Sigmoid colon (tissue), 7 donors: ENCODE results near the gene PHYHIPL. TPM values are rescaled to one million over a fixed set of nuclear protein-coding genes. Genes with fewer than 3 reads are reported as not detected.

Experiments
- DNase-seq: peaks from one replicate; pipeline ENCODE4 v3.0.0-alpha.2; 2019
- H3K27ac ChIP-seq, 4 donors: fragments of 200-600 bp; sonication (generic); one replicate each; pipeline ENCODE4 v1.5.1; 2016 to 2019; ENCODE audit warnings: mild to moderate bottlenecking in 1 of 4
- H3K27me3 ChIP-seq, 3 donors: fragments of 200-600 bp; sonication (generic); one replicate each; pipeline ENCODE4 v1.5.1; 2019; ENCODE audit warnings: mild to moderate bottlenecking in 1 of 3
- H3K36me3 ChIP-seq, 4 donors: fragments of 200-600 bp; sonication (generic); one replicate each; pipeline ENCODE4 v1.5.1; 2016 to 2019
- H3K4me1 ChIP-seq, 4 donors: fragments of 200-600 bp; sonication (generic); one replicate each; pipeline ENCODE4 v1.5.1; 2017 to 2019
- H3K4me3 ChIP-seq, 4 donors: fragments of 200-600 bp; sonication (generic); one replicate each; pipeline ENCODE4 v1.5.1; 2017 to 2019; ENCODE audit warnings: mild to moderate bottlenecking in 2 of 4, moderate library complexity in 1 of 4
- H3K9me3 ChIP-seq, 4 donors: fragments of 200-600 bp in 3 of 4; sonication (generic) in 3 of 4; one replicate each; pipeline versions ENCODE4 v1.5.1 to v1.6.1; 2013 to 2019
- EP300 ChIP-seq, 4 donors: sonication (generic); formaldehyde crosslinking; IDR thresholded peaks; one replicate each; pipeline ENCODE4 v1.6.1; 2017; ENCODE audit warnings: antibody characterized with exemption in 4 of 4
- POLR2A ChIP-seq, 2 donors: fragments of 450-650 bp; IDR thresholded peaks; one replicate each; pipeline ENCODE4 v1.6.1; 2016; ENCODE audit warnings: antibody characterized with exemption in 2 of 2, mild to moderate bottlenecking in 2 of 2, moderate library complexity in 2 of 2
- POLR2AphosphoS5 ChIP-seq, 4 donors: sonication (generic); formaldehyde crosslinking; IDR thresholded peaks; one replicate each; pipeline ENCODE4 v1.6.1; 2017; ENCODE audit warnings: antibody characterized with exemption in 4 of 4
- WGBS, 2 donors: extraction: QIAGEN DNeasy Blood & Tissue Kit; methylation state at CpG; one replicate each; pipeline ENCODE4 v1.1.7; 2013; 5-methylcytosine and 5-hydroxymethylcytosine counted together
- intact Hi-C: fragments of 100-400 bp; cut with DNase I; formaldehyde crosslinking; loops from one replicate; pipeline ENCODE4 v1.15.1; 2023
- polyA plus RNA-seq, 3 donors: library from polyadenylated mRNA; stranded (reverse); fragments of 200-250 nt; gene quantifications; one replicate each; pipeline ENCODE4 v1.2.3, GENCODE V29; 2013
- total RNA-seq, 4 donors: library from RNA; depleted of rRNA; stranded (reverse); fragments of >200 nt; gene quantifications; one replicate each; pipeline ENCODE4 v1.1.0, GENCODE V29; 2016
- TF ChIP-seq, protein P1 (sequence below), 4 experiments: fragments of 450-650 bp in 3 of 4; fragments of 200-600 bp in 1 of 4; IDR thresholded peaks; one replicate each; pipeline ENCODE4 v1.5.1; 2016 to 2019; ENCODE audit warnings: antibody characterized with exemption in 4 of 4, mild to moderate bottlenecking in 3 of 4, moderate library complexity in 2 of 4
- donor health status: healthy with polysubstance abuse.
- donor health status: Bipolar disorder and iron deficiency.
- donor health status: healthy.

Gene PHYHIPL
- total and polyA plus RNA-seq, 7 donors = 0.55 to 2.5 (median 0.75) TPM; not detected in 1

DNA sequence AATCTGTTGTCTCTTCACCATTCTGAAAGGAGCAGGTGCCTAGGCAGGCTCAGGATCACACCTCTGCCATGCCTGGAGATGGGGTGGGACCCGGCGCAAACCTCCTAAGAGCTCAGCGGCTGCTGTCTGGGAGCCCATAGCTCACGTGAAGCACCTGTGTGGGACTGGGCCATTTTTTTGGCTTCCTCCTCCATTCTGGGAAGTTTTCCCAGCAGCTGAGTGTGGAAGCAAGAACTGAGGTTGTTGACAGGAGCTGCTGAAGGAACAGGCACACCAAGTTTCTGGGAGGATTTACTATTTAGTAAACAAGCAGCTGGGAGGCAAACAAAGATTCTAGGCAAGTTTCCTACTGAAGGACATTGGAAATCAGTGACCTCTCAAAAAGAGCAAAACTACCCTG lies 108.6 kb downstream of the PHYHIPL start:
- Histone ChIP-seq H3K4me1 (no peaks in the 10 kb centered on the region), H3K9me3 (no peaks in the 10 kb centered on the region), H3K27me3 (no peaks in the 10 kb centered on the region), H3K4me3 (no peak overlapping the region), H3K27ac (no peak overlapping the region), H3K36me3 (peaks cover 0 to 8% (median 0%) of the 10 kb centered on the region in 4 donors)
- intact Hi-C loops = no loop called here
- TF ChIP-seq, protein P1, sequence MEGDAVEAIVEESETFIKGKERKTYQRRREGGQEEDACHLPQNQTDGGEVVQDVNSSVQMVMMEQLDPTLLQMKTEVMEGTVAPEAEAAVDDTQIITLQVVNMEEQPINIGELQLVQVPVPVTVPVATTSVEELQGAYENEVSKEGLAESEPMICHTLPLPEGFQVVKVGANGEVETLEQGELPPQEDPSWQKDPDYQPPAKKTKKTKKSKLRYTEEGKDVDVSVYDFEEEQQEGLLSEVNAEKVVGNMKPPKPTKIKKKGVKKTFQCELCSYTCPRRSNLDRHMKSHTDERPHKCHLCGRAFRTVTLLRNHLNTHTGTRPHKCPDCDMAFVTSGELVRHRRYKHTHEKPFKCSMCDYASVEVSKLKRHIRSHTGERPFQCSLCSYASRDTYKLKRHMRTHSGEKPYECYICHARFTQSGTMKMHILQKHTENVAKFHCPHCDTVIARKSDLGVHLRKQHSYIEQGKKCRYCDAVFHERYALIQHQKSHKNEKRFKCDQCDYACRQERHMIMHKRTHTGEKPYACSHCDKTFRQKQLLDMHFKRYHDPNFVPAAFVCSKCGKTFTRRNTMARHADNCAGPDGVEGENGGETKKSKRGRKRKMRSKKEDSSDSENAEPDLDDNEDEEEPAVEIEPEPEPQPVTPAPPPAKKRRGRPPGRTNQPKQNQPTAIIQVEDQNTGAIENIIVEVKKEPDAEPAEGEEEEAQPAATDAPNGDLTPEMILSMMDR (IDR thresholded peaks at IDR 0.05) = no peak
- TF ChIP-seq EP300 (IDR thresholded peaks at IDR 0.05) = no peak
- TF ChIP-seq POLR2A (IDR thresholded peaks at IDR 0.05) = no peak
- TF ChIP-seq POLR2AphosphoS5 (IDR thresholded peaks at IDR 0.05) = no peak
- 90 to 92% methylated on average over 4 of the region's 4 CpGs for WGBS, 2 donors
- DNase-seq = no peak

DNA sequence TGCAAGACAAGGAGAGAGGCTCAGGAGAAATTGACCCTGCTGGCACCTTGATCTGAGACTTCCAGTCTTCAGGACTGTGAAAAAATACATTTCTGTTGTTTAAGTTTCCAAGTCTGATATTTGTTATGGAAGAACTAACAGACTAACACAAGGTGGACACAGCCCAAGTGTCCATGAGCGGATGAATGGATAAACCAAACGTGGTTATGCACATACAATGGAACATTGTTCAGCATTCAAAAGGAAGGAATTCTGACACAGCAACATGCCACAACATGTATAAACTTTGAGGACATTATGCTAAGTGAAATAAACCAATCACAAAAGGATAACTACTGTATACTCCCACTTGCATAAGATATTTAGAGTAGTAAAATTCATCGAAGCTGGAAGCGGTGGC lies 109.4 kb downstream of the PHYHIPL start:
- TF ChIP-seq POLR2AphosphoS5 (IDR thresholded peaks at IDR 0.05) = no peak
- no peak for TF ChIP-seq EP300 (IDR thresholded peaks at IDR 0.05)
- no peak for TF ChIP-seq POLR2A (IDR thresholded peaks at IDR 0.05)
- DNase-seq = no peak
- intact Hi-C loops = no loop called here
- no peaks in the 10 kb centered on the region for H3K9me3 ChIP-seq
- peaks cover 0 to 8% (median 0%) of the 10 kb centered on the region in 4 donors for H3K36me3 ChIP-seq
- no peaks in the 10 kb centered on the region for H3K4me1 ChIP-seq
- no peaks in the 10 kb centered on the region for H3K27me3 ChIP-seq
- 88 to 89% methylated on average over 4 of the region's 4 CpGs for WGBS, 2 donors
- no peak overlapping the region for H3K4me3 ChIP-seq
- H3K27ac ChIP-seq = no peak overlapping the region

DNA sequence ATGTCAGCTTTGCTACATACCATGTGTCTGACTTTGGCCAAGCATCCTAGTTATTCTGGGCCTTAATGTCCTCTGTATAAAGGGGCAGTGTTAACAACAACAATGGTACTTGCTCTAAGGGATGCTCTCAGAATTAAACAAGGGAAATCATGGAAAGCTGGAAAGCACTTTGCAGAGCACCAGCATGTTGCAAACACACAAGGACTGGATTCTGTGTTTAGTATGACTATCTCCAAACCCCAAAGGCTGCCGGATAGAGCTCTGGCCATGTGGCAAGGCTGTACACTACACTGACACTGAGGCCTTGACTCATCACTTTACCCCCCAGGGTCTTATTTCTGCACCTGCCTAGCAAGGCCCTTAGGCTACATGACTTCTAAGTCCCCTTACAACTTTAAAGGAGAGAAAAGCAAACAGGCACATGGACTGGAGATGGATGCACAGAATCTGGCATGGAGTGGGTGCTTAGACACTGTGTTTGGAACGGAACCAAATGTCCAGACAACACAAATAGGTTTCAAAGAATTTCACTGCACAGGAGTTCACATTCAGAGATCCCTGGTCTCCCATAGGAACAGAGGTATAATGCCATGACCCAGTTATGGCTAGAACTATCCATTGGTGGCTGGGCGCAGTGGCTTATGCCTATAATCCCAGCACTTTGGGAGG lies 111.3 kb downstream of the PHYHIPL start:
- TF ChIP-seq POLR2AphosphoS5 (IDR thresholded peaks at IDR 0.05) (no peak), POLR2A (IDR thresholded peaks at IDR 0.05) (no peak), EP300 (IDR thresholded peaks at IDR 0.05) (no peak)
- TF ChIP-seq, protein P1 (IDR thresholded peaks at IDR 0.05) = no peak
- 90 to 93% methylated on average over 3 of the region's 3 CpGs for WGBS, 2 donors
- no peak overlapping the region for H3K27ac ChIP-seq
- intact Hi-C loops = no loop called here
- H3K4me1 ChIP-seq = no peaks in the 10 kb centered on the region
- no peak for DNase-seq
- H3K36me3 ChIP-seq = peaks cover 0 to 6% (median 0%) of the 10 kb centered on the region in 4 donors
- no peaks in the 10 kb centered on the region for H3K27me3 ChIP-seq
- H3K9me3 ChIP-seq = no peaks in the 10 kb centered on the region
- H3K4me3 ChIP-seq = no peak overlapping the region

DNA sequence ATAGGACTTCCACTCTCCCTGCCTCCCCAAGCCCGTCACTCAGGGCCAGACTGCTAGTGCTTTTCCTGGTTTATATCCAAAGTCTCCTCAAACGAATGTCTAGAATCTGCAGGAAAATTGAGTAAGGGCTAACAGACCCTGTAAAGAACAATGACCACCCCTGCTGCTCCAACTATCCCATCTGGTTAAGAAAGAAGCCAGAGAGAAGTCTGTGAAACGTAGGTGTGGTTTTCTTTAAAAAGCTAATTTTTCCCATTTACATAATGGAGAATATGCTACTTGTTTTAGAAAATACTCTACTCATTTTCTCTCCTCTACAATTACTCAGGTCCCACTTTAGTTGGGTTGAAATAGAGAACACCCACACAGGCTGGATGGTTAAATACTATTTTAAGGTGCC lies 113.4 kb downstream of the PHYHIPL start:
- intact Hi-C loops = no loop called here
- Histone ChIP-seq H3K4me1 (peaks cover 0 to 10% (median 7%) of the 10 kb centered on the region in 4 donors), H3K27ac (no peak overlapping the region), H3K27me3 (no peaks in the 10 kb centered on the region), H3K4me3 (no peak overlapping the region), H3K9me3 (no peaks in the 10 kb centered on the region), H3K36me3 (no peaks in the 10 kb centered on the region)
- no peak for DNase-seq
- 81 to 88% methylated on average over 3 of the region's 3 CpGs for WGBS, 2 donors
- no peak for TF ChIP-seq POLR2AphosphoS5 (IDR thresholded peaks at IDR 0.05)
- TF ChIP-seq EP300 (IDR thresholded peaks at IDR 0.05) = no peak
- no peak for TF ChIP-seq POLR2A (IDR thresholded peaks at IDR 0.05)
- TF ChIP-seq, protein P1 (IDR thresholded peaks at IDR 0.05) = no peak

DNA sequence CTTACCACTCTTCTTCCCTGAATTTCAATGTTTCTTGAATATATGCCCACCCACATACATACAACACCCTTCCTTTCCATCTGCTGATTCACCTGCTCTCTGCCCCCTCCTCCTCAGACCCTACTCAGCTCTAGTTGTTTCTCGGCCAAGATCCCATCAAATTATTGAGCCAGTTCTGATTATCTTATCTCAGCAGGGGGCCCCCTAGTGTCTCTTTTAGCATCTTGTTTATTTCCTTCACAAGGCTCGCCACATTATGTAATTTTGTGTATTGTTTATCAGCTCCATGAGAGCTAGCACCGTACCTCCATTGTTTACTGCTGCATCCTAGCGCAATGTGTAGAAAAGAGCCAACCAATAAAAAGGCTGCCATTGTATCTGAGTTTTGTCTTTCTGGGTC lies 114.0 kb downstream of the PHYHIPL start:
- H3K9me3 ChIP-seq = no peaks in the 10 kb centered on the region

More for the DNA sequence above, 114.0 kb downstream of the PHYHIPL start:
- H3K36me3 ChIP-seq = no peaks in the 10 kb centered on the region
- no peak overlapping the region for H3K4me3 ChIP-seq
- H3K27me3 ChIP-seq = no peaks in the 10 kb centered on the region
- intact Hi-C loops = no loop called here
- H3K27ac ChIP-seq = no peak overlapping the region
- 80 to 84% methylated on average over 4 of the region's 4 CpGs for WGBS, 2 donors
- H3K4me1 ChIP-seq = peaks cover 0 to 16% (median 7%) of the 10 kb centered on the region in 4 donors
- DNase-seq = no peak
- no peak for TF ChIP-seq EP300 (IDR thresholded peaks at IDR 0.05)
- TF ChIP-seq POLR2A (IDR thresholded peaks at IDR 0.05) = no peak
- TF ChIP-seq, protein P1 (IDR thresholded peaks at IDR 0.05) = no peak
- TF ChIP-seq POLR2AphosphoS5 (IDR thresholded peaks at IDR 0.05) = no peak

Other genes starting within 250 kb of the PHYHIPL start
- gene FAM13C, start 185.9 kb downstream of the PHYHIPL start, total RNA-seq = 10 to 100 TPM; 13.8 to 33.9 (median 22.7) TPM
- gene FAM13C, start 185.9 kb downstream of the PHYHIPL start, polyA plus RNA-seq = 1 to 10 TPM in 2 of 3 donors, under 1 TPM in 1; 0.92 to 2.6 (median 2.4) TPM